K562 (cell line): ENCODE results near the gene CNPY4. TPM values are rescaled to one million over a fixed set of nuclear protein-coding genes. Genes with fewer than 3 reads are reported as not detected.
A peak's percentile ranks its signal among the peaks of the same experiment; 100 is the strongest.

Experiments used
- AFF4 ChIP-seq: sonication (generic); formaldehyde crosslinking; IDR thresholded peaks from 2 replicates; pipeline ENCODE4 v1.8.0; 2023; ENCODE audit warnings: mild to moderate bottlenecking, missing genetic modification reagents
- ATF1 ChIP-seq, 2 experiments: fragments of 450-650 bp in 1 of 2; IDR thresholded peaks; 2 replicates each; pipeline ENCODE4 v1.6.1; 2016; ENCODE audit warnings: missing compliant biosample characterization in 1 of 2, missing genetic modification characterization in 1 of 2
- CREB3L1 ChIP-seq: fragments of 450-650 bp; IDR thresholded peaks from 2 replicates; pipeline ENCODE4 v1.6.1; 2014; ENCODE audit warnings: low read depth, mild to moderate bottlenecking, moderate library complexity, borderline replicate concordance
- GATAD2A ChIP-seq: fragments of 450-650 bp; IDR thresholded peaks from 2 replicates; pipeline ENCODE4 v1.6.1; 2017
- HDAC3 ChIP-seq: fragments of 450-650 bp; IDR thresholded peaks from 2 replicates; pipeline ENCODE4 v1.6.1; 2018; ENCODE audit warnings: borderline replicate concordance, mild to moderate bottlenecking, moderate library complexity; ENCODE audit not compliant: partially characterized antibody
- L3MBTL2 ChIP-seq: fragments of 450-650 bp; IDR thresholded peaks from 2 replicates; pipeline ENCODE4 v1.6.1; 2016; ENCODE audit warnings: mild to moderate bottlenecking, moderate library complexity
- NR3C1 ChIP-seq: sonication (generic); formaldehyde crosslinking; IDR thresholded peaks from 2 replicates; pipeline ENCODE4 v1.8.1; 2022; ENCODE audit warnings: missing genetic modification reagents
- POLR3G ChIP-seq: IDR thresholded peaks from 2 replicates; pipeline ENCODE4 v1.6.1; 2011; ENCODE audit not compliant: insufficient read length, insufficient replicate concordance; ENCODE audit errors: extremely low read depth
- SMARCC2 ChIP-seq: fragments of 450-650 bp; IDR thresholded peaks from 2 replicates; pipeline ENCODE4 v1.6.1; 2017; ENCODE audit warnings: antibody characterized with exemption, moderate library complexity, mild to moderate bottlenecking, low read depth
- SUPT5H ChIP-seq: fragments of 450-650 bp; IDR thresholded peaks from 2 replicates; pipeline ENCODE4 v1.6.1; 2016
- TAF7 ChIP-seq: fragments of 450-650 bp; IDR thresholded peaks from 2 replicates; pipeline ENCODE4 v1.6.1; 2016; ENCODE audit warnings: missing genetic modification characterization, missing compliant biosample characterization
- TEAD4 ChIP-seq, 2 experiments: sonication (generic) in 1 of 2; formaldehyde crosslinking in 1 of 2; IDR thresholded peaks; 2 replicates each; pipeline versions ENCODE4 v1.6.1 to v1.8.0; 2012 to 2022; ENCODE audit warnings: borderline replicate concordance in 1 of 2, inconsistent platforms in 1 of 2, low read length in 1 of 2, mild to moderate bottlenecking in 1 of 2, missing genetic modification reagents in 1 of 2
- TFAP4 ChIP-seq: sonication (generic); formaldehyde crosslinking; IDR thresholded peaks from 2 replicates; pipeline ENCODE4 v1.8.0; 2022; ENCODE audit warnings: missing genetic modification reagents, mild to moderate bottlenecking, moderate library complexity, borderline replicate concordance
- TFE3 ChIP-seq: fragments of 450-650 bp; formaldehyde crosslinking; IDR thresholded peaks from 2 replicates; pipeline ENCODE4 v1.4.0; 2020; ENCODE audit warnings: mild to moderate bottlenecking, mixed read lengths
- U2AF1 ChIP-seq: fragments of 200-400 bp; formaldehyde crosslinking; optimal IDR thresholded peaks from 2 replicates; pipeline ENCODE3; 2017; ENCODE audit warnings: mild to moderate bottlenecking, low read depth, low read length, moderate library complexity
- ZC3H11A ChIP-seq: IDR thresholded peaks from 2 replicates; pipeline ENCODE4 v1.6.1; 2012; ENCODE audit warnings: low read depth, low read length, improper control_type of control experiment
- ZNF263 ChIP-seq: sonication (generic); formaldehyde crosslinking; IDR thresholded peaks from 2 replicates; pipeline ENCODE4 v1.8.0; 2022; ENCODE audit warnings: mild to moderate bottlenecking, missing genetic modification reagents, borderline replicate concordance
- polyA plus RNA-seq, 8 experiments: library from polyadenylated mRNA; depleted of rRNA in 4 of 8; stranded (reverse) in 5 of 8; unstranded in 3 of 8; fragments of >200 nt; fragmentation: Nextera tagmentation in 2 of 8; fragmentation: Illumina TruSeq in 1 of 8; extraction: Ambion mirVana in 2 of 8; extraction: Trizol in 1 of 8; gene quantifications; 2 replicates each; pipeline versions ENCODE4 v1.2.1 to v1.2.3, GENCODE V29; 2011 to 2014; ENCODE audit warnings: inconsistent platforms in 1 of 8, missing spikeins in 1 of 8
- total RNA-seq, 7 experiments: library from RNA; depleted of rRNA in 6 of 7; stranded (reverse); fragments of >200 nt in 6 of 7; fragmentation: Illumina TruSeq in 2 of 7; extraction: Trizol in 2 of 7; gene quantifications; 2 replicates each; pipeline versions ENCODE4 v1.2.1 to v1.2.3, GENCODE V29; 2011 to 2021; ENCODE audit warnings: low replicate concordance in 1 of 7

The CNPY4 gene
- total and polyA plus RNA-seq, 9 of the 15 experiments (the other 6 are each of a cell fraction or from before 2014, with no cell fraction given): 1.9 to 11.2 (median 7.0) TPM

- TF ChIP-seq AFF4 (CRISPR knock-in tag) (0 out of 2 replicates have a peak, but pooled peaks have one; percentile 18), ATF1 (CRISPR knock-in tag; IDR thresholded peaks at IDR 0.05) (no peak), ATF1 (tag; IDR thresholded peaks at IDR 0.05) (peak; percentile 83), U2AF1 (no peak), TAF7 (tag) (0 out of 2 replicates have a peak, but pooled peaks have one; percentile 60), ZC3H11A (no peak), POLR3G (no peak), HDAC3 (no peak), CREB3L1 (0 out of 2 replicates have a peak, but pooled peaks have one; percentile 11), TEAD4 (IDR thresholded peaks at IDR 0.05; ENCODE audit: low read length) (0 out of 2 replicates have a peak, but pooled peaks have one; percentile 22), TEAD4 (CRISPR knock-in tag; IDR thresholded peaks at IDR 0.05; ENCODE audit: borderline replicate concordance) (no peak), TFAP4 (CRISPR knock-in tag) (peak; percentile 66; the same call in 1 of the 2 replicates), SMARCC2 (no peak), TFE3 (no peak; the same call in 1 of the 2 replicates), ZNF263 (CRISPR knock-in tag) (no peak; the same call in 1 of the 2 replicates), NR3C1 (no peak), SUPT5H (peak; percentile 95), L3MBTL2 (peak; percentile 33; the same call in 1 of the 2 replicates), GATAD2A (peak; percentile 27; the same call in 1 of the 2 replicates)
Observed at GRCh38 chr7:100126931-100127865, 7.8 kb downstream of the CNPY4 start, which contains the start of gene MBLAC1 (continued).
